WI38 (cell line): ENCODE results near the gene LRP8.

ENCODE experiments used
- H3K4me3 ChIP-seq: 2 replicates; pipeline ENCODE4 v1.5.1; 2011; ENCODE audit warnings: low read depth, mild to moderate bottlenecking, control low read depth, low read length
- TF ChIP-seq, protein P1 (sequence below): IDR thresholded peaks from 2 replicates; pipeline ENCODE4 v1.5.1; 2012; ENCODE audit warnings: low read depth, mild to moderate bottlenecking, control low read depth, low read length

The LRP8 gene

DNA sequence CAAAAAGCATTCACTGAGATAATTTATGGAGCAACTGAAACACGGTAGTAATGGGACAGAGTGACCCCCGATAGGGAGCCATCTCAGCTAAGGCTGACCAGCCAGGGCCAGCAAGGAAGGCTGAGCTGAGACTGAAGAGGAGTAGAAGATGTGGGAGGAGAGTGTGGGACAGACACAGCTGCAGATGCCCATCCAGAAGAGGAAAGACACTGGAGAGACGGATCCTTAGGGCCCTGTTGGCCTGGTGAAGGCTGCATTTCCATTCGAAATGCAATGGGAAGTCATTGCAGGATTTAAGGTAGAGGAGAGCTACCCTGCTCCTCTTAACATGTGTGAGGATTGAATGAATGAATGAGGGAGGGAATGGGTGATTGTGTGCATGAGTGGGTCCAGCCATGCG is 44.0 kb upstream of the LRP8 start:
- TF ChIP-seq, protein P1, sequence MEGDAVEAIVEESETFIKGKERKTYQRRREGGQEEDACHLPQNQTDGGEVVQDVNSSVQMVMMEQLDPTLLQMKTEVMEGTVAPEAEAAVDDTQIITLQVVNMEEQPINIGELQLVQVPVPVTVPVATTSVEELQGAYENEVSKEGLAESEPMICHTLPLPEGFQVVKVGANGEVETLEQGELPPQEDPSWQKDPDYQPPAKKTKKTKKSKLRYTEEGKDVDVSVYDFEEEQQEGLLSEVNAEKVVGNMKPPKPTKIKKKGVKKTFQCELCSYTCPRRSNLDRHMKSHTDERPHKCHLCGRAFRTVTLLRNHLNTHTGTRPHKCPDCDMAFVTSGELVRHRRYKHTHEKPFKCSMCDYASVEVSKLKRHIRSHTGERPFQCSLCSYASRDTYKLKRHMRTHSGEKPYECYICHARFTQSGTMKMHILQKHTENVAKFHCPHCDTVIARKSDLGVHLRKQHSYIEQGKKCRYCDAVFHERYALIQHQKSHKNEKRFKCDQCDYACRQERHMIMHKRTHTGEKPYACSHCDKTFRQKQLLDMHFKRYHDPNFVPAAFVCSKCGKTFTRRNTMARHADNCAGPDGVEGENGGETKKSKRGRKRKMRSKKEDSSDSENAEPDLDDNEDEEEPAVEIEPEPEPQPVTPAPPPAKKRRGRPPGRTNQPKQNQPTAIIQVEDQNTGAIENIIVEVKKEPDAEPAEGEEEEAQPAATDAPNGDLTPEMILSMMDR: no peak
- no peak overlapping the region for H3K4me3 ChIP-seq

DNA sequence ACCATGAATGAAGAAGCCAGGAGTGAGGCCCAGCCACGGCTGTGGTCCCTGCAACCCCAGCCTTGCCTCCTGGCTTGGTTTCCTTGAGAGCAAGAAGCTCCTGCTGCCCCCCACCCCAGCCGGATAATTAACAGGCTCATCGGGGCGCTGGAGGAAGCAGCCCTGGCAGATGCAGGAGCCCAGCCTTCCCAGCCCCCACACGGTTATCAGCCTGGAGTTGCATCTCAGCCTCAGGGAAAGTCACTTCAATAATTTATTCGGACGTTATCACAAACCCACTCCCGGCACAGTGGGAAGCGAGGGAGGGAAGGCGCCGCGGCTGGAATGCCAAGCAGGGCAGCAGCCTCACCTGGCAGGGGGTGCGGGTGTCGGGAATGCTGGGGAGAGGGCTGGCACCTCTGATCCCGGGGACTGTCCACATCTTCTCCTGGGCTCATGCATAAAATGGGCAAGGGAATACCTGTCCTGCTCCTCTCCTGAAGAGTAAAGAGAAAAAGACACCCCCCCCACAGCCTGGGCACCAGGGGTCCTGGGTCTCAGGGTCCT is 43.3 kb upstream of the LRP8 start:
- H3K4me3 ChIP-seq: no peak overlapping the region
- TF ChIP-seq, protein P1: no peak

DNA sequence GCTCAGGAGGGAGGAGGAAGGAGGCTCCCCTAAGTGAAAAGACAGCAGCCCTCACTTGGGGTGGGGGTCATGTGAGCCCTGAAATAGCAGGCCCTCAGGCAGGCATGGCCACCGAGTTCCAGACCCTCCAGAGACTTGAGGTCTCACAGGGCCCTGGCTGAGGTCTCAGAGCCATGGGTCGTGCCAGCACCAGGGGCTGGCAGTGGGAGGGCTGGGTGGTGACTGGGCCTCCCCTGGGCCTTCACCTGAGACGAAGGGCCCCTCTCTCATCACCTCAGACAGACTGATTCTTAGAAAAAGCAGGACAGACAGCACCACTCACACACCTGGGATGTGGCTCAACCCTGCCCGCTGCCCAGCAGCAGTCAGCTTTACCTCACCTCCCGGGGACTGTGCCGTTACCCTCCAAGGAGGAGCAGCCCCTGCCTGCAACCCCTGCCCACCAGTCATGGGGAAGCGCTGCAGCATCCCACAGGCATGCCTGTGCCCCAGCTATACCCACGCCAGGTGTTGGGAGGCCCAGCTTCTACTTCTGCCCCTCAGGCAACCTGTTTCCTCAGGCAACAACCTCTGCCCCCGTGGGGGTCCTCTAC is 42.6 kb upstream of the LRP8 start:
- TF ChIP-seq, protein P1: no peak
- H3K4me3 ChIP-seq: no peak overlapping the region

DNA sequence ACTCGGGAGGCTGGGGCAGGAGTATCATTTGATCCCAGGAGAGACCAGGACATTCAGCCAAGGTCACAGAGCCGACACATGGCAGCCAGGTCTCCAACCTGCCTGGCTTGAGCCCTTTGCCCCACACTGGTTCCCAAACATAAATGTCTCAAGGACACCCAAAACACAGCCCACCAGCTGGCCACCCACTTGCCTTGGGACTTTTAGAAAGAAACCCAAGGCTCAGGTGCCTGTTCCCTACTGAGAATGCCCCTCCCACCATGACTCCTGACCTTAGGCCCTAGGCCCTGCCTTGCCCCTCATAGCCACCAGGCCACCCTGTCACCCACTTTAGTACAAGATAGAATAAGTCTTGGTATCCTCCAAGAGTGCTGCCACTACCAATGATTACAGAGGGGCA is 41.9 kb upstream of the LRP8 start:
- H3K4me3 ChIP-seq: no peak overlapping the region
- TF ChIP-seq, protein P1: no peak

DNA sequence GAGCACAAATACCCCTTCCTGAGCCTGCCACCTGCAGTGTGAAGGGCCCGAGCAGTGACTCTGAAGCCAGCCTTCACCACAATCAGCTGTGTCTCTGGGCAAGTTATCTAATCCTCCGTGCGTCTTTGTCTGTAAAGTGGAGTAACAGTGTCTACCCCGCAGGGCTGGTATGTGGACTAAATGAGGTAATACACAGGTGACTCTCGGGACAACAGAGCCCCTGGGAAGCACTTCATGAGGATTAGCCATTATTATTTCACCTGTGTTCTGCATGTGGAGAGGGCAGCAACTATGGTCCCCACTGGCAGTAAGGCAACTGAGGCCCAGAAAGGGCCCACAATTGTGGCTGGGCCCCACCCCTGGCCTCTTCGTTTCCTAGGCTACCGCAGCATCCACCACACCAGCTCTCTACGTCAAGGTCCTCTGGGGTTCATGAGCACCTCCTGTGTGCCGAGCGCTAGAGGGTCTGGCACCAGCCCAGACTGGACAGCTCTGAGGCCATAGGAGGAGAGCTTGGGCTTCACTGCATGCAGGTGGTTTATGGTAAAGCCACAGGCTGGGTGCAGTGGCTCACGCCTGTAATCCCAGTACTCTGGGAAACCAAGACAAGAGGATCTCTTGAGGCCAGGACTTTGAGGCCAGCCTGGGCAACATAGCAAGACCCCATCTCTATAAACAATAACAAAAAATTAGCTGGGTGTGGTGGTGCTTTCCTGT is 41.3 kb upstream of the LRP8 start:
- TF ChIP-seq, protein P1: no peak
- H3K4me3 ChIP-seq: no peak overlapping the region

DNA sequence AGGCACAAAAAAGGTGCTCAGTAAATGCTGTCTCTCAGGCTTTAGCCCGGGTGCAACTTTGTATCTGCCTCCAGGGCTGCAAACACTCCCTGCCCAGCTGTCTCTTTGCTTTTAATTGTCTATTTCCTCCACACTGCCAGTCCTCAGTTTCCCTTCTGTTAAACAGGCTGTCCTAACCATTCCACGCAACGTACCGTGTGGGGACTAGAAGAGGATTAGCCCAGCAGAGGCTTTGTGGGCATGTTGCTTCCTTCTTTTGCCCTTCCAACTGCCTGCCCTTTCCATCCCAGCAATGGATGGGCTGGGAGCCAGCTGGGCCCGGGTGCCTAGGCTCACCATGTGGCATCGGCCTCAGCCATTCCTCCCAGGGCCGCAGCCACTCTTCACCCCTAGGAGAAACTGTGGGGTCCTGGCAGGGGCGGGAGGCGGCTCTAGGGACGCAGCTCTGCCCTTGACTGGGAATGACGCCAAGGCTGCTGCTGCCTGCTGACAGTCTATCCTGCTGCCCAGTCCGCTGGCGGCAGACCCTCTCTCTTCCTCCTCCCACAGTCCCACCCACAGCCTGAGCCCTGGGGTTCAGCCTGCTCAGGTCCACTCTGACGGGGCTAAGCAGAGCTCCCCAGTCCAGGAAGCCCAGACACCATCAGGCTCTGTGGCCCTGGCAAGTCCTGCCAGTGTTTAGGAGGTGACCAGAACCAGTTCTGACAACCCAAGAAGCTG is 40.6 kb upstream of the LRP8 start:
- TF ChIP-seq, protein P1: no peak
- H3K4me3 ChIP-seq: no peak overlapping the region
